Effector memory CD4-positive, alpha-beta T cell (primary cell): Measurements from ENCODE around the gene DNAJC6.

ENCODE experiments used
- DNase-seq, 3 donors: peaks; one replicate each; pipeline ENCODE4 v3.0.0-alpha.2; 2020
- H3K27ac ChIP-seq: 2 replicates; pipeline ENCODE4 v1.7.0; 2013; ENCODE audit warnings: mild to moderate bottlenecking, low read length, moderate library complexity; ENCODE audit not compliant: insufficient read depth, poor library complexity, severe bottlenecking
- H3K27me3 ChIP-seq: replicated peaks from 2 replicates; pipeline ENCODE4 v1.7.0; 2013; ENCODE audit warnings: mild to moderate bottlenecking, low read length; ENCODE audit not compliant: insufficient read depth, control insufficient read depth, poor library complexity, severe bottlenecking
- H3K36me3 ChIP-seq: 2 replicates; pipeline ENCODE4 v1.7.0; 2013; ENCODE audit warnings: mild to moderate bottlenecking, low read length, moderate library complexity; ENCODE audit not compliant: control insufficient read depth, insufficient read depth
- H3K4me1 ChIP-seq: 2 replicates; pipeline ENCODE4 v1.7.0; 2013; ENCODE audit warnings: low read length, mild to moderate bottlenecking; ENCODE audit not compliant: control insufficient read depth, insufficient read depth, poor library complexity, severe bottlenecking
- H3K4me3 ChIP-seq: 2 replicates; pipeline ENCODE4 v1.7.0; 2013; ENCODE audit warnings: low read length, low read depth, mild to moderate bottlenecking; ENCODE audit not compliant: insufficient read depth, poor library complexity, severe bottlenecking
- H3K9me3 ChIP-seq: 2 replicates; pipeline ENCODE4 v1.7.0; 2013; ENCODE audit warnings: mild to moderate bottlenecking, low read length, moderate library complexity; ENCODE audit not compliant: control insufficient read depth

The DNAJC6 gene

DNA sequence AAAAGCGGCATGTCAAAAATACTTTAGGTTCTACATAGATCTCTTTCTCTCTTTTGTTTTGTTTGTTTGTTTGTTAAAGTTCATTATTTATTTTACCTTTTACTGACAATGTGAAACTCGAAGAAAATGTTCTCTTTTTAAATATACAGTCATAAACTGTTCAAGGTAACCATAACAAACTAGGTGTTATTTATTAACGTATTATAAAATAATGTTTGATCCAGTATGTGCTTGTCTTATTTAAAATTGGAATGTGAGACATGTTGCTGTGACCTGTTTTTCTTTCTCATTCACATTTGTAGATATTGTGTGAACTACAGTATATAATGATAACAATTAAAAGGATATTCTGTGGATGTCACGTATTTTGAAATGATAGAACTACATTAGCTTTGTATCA, 105.2 kb downstream of the DNAJC6 start:
- H3K27ac ChIP-seq = no peak overlapping the region
- H3K9me3 ChIP-seq = no peaks in the 10 kb centered on the region
- no peaks in the 10 kb centered on the region for H3K27me3 ChIP-seq
- no peak overlapping the region for H3K4me3 ChIP-seq
- peaks cover 3% of the 10 kb centered on the region for H3K4me1 ChIP-seq
- no peaks in the 10 kb centered on the region for H3K36me3 ChIP-seq
- no peak for DNase-seq

- Histone ChIP-seq H3K27ac (no peak overlapping the region), H3K9me3 (no peaks in the 10 kb centered on the region), H3K27me3 (no peaks in the 10 kb centered on the region), H3K4me3 (no peak overlapping the region), H3K4me1 (peaks cover 4% of the 10 kb centered on the region), H3K36me3 (no peaks in the 10 kb centered on the region)
- DNase-seq = no peak
Observed at GRCh38 chr1:65416767-65417166, 107.4 kb downstream of the DNAJC6 start.

- Histone ChIP-seq H3K4me3 (no peak overlapping the region), H3K27me3 (no peaks in the 10 kb centered on the region), H3K36me3 (no peaks in the 10 kb centered on the region), H3K27ac (no peak overlapping the region), H3K9me3 (no peaks in the 10 kb centered on the region), H3K4me1 (peaks cover 4% of the 10 kb centered on the region)
- no peak for DNase-seq
Observed at GRCh38 chr1:65417729-65418128, 108.4 kb downstream of the DNAJC6 start.

- Histone ChIP-seq H3K9me3 (no peaks in the 10 kb centered on the region), H3K4me3 (no peak overlapping the region), H3K4me1 (peaks cover 4% of the 10 kb centered on the region), H3K27ac (no peak overlapping the region), H3K36me3 (no peaks in the 10 kb centered on the region), H3K27me3 (no peaks in the 10 kb centered on the region)
- no peak for DNase-seq
Observed at GRCh38 chr1:65418522-65419185, 109.3 kb downstream of the DNAJC6 start.

GRCh38 chr1:65419681-65420589, 110.6 kb downstream of the DNAJC6 start:
- peak; percentile 97 to 98 (median 98) for DNase-seq
- Histone ChIP-seq H3K27ac (peak overlapping the region; percentile 76), H3K4me1 (peaks cover 4% of the 10 kb centered on the region), H3K9me3 (no peaks in the 10 kb centered on the region), H3K4me3 (peak overlapping the region; percentile 93), H3K36me3 (no peaks in the 10 kb centered on the region), H3K27me3 (no peaks in the 10 kb centered on the region)

DNA sequence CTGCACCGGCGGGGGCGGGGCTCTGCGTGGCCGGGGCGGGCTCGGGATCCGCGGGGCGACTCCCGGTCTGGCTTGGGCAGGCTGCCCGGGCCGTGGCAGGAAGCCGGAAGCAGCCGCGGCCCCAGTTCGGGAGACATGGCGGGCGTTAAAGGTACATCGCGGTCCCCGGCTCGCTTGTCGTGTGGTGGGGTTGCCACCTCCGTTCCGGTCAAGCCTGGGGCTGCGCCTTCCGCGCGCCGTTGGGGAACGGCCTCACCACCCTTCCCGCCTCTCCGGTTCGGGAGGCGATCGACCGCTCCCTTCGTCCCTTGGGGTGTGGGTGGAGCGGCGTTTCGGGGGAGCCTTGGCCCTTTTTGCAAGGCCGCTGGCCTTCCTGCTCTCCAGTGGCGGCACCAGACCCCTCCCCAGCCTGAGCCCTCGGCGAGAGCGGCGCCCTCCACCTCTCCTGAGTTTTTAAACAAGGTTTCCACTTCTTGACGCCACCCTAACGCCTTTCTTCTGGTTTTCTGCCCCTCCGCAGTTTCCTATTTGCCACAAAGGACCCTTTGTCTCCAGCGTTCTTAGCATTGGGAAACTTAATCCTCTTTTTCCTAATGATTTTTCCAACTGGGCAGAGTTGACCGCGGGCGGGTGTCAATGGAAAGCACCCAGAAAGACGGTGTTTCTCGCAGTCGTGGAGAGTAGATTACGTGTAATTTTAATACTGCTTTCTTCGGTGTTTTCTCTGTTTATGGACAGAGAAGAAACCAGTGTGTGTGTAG, 111.4 kb downstream of the DNAJC6 start, which contains the start of the genes LEPR and LEPROT:
Gene LEPR (plus strand): TSS at position 79 of the 761 bp plus-strand sequence. CDS start 144,898 bp downstream, outside the sequence.
Gene LEPROT (plus strand): TSS at position 79 of the 761 bp plus-strand sequence. CDS start 57 bp downstream, at position 136.
- DNase-seq = no peak
- Histone ChIP-seq H3K36me3 (peaks cover 2% of the 10 kb centered on the region), H3K27ac (peak within 1 kb of the TSS; percentile 76), H3K27me3 (no peaks in the 10 kb centered on the region), H3K4me1 (peaks cover 4% of the 10 kb centered on the region), H3K4me3 (peak within 1 kb of the TSS; percentile 93), H3K9me3 (no peaks in the 10 kb centered on the region)

DNA sequence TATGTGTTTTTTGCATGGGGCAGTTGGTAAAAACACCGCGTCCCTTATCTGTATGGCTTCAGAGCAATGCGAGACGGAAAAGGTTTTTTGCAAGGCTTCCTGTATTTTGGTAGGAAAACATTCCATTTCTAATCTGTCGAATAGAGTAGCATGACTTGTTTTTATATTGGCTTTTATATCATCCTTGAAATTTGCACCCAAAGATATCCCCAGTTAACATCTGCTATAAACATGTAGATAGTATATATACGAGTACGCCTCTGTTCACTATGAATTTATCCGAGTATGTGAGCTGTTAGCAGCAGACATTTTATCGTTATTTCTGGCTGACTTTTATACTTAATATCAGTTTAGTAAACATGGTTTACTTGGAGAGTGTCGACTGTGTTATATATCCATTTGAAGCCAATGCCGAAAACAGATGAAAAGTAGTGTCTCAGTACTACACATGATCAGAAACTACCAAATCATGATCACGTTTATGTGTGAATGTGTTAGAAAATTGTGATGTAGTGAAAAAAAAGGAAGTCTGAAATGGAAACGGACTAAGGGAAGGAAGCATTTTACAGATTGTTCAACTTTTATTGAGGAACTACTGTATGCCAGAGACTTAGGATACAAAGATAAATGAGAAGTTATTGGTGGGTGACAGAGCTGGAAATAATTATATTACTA, 112.1 kb downstream of the DNAJC6 start:
- Histone ChIP-seq H3K9me3 (no peaks in the 10 kb centered on the region), H3K27me3 (no peaks in the 10 kb centered on the region), H3K4me3 (peak overlapping the region; percentile 93), H3K27ac (no peak overlapping the region), H3K36me3 (peaks cover 9% of the 10 kb centered on the region), H3K4me1 (peaks cover 4% of the 10 kb centered on the region)
- DNase-seq = no peak

- Histone ChIP-seq H3K36me3 (peaks cover 9% of the 10 kb centered on the region), H3K27ac (no peak overlapping the region), H3K4me3 (no peak overlapping the region), H3K9me3 (no peaks in the 10 kb centered on the region), H3K4me1 (peaks cover 4% of the 10 kb centered on the region), H3K27me3 (no peaks in the 10 kb centered on the region)
- no peak for DNase-seq
Observed at GRCh38 chr1:65422241-65423203, 113.2 kb downstream of the DNAJC6 start.
